Fibroblast of skin of right quadriceps (primary cell): ENCODE measurements around the gene FBXW11.
"Not testable (repeated sequence)": the region's sequence is repeated elsewhere in the genome, so short reads cannot be mapped to it uniquely, and the experiment has no call there.

Source experiments
- DNase-seq: peaks from one replicate; pipeline ENCODE4 v3.0.0-alpha.2; 2013

Gene FBXW11

DNA sequence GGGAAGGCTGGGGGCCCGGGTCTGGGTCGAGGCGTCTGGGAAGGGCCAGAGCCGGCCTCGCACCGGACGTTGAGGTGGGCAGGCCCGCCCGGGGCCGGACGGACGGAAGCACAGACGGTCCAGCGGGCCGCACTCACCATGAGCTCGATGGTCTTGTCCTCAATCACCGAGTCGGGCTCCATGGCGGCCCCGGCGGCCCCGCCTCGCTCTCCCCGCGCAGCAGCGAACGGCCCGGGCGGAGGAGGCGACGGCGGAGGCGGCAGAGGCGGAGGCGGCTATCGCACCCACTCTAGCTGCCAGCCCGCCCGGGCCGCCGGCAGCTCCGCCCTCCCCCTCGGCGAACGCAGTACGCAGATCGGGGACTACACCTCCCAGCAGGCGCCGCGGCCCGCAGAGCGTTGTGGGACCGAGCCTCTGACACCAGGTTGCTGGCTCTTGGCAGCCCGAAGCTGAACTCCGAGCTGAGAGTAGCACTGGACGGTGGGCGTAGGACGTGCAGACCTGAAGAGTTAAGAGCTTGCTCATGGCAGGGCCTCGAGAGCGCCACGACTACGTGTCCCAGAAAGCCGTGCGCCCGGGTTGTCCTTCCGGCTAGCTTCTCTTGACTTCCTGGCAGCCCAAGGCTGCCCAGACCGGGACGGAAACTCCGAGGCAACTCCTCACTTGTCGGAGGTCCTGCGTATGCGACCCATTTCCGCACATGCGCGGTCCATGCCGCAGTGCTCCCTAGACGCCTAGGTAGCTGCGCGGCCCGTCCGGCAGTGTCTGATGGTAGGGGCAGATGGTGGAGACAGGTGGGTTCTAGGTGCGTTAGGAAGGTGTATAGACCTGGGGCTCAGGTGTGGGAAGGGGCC is at the start of gene FBXW11:
Gene FBXW11, minus strand, starts transcription at position 318 of the 854 bp plus-strand sequence. Its CDS starts 136 bp downstream, at position 182.
- DNase-seq = peak; percentile 96

DNA sequence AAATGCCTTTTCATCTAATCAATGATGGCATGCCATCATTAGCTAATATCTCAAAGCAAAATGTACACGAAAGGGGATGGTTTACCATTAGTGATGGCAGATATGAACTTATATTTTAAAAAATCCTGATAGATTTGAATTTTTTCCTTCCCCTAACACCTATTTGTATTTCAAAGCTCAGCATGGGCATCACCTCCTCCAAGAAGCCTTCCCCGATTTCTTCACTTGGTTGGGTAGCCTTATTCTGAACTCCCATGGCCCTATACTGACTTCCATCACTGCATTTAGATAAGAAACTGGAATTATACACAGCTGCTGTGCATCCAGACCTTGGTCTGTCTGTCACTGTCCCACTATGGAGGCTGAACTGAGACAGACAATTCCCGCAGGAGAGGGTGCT is 49.6 kb upstream of the FBXW11 start:
- DNase-seq = no peak

DNA sequence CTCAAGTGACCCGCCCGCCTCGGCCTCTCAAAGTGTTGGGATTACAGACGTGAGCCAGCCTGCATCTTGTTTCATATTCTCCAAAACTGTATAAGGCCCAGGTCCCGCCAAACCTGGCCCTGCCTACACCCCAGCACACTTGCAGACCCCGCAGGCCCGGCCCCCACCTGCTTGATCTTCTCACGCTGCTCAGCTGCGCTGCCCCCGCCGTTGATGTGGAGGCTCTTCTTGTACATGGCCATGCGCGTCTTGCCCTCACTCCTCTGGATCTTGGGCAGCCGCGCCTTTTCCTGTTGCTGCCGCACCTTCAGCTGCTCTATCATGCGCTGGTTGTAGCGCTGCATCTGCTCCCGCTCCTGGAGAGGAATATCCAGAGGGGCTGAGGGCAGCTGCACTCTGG is 49.0 kb upstream of the FBXW11 start:
- DNase-seq = no peak

DNA sequence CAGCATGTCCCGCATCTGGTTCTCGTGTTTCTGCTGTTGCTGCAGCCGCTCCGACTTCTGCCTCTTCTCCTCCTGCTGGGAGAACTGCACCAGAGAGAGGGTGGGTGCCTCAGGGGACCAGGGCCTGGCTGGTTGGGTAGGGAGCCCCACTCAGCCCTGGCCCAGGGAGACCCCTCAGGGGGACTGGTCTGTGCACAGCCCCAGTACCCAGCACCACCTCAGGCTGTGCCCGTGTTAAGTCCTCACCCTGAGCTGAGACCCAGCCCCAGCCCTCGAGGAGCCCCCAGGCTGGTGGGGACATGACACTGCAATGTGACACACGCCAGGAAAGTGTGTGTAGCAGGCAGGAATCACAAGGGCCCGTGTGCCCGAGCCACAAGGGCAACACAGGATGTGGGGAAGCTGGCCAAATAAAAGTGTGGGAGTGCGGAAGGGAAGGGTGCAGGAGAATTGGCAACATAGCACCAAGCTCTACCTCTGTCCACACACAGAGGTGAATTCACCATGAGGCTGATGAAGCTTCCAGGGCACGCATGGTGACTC is 48.2 kb upstream of the FBXW11 start:
- no peak for DNase-seq

DNA sequence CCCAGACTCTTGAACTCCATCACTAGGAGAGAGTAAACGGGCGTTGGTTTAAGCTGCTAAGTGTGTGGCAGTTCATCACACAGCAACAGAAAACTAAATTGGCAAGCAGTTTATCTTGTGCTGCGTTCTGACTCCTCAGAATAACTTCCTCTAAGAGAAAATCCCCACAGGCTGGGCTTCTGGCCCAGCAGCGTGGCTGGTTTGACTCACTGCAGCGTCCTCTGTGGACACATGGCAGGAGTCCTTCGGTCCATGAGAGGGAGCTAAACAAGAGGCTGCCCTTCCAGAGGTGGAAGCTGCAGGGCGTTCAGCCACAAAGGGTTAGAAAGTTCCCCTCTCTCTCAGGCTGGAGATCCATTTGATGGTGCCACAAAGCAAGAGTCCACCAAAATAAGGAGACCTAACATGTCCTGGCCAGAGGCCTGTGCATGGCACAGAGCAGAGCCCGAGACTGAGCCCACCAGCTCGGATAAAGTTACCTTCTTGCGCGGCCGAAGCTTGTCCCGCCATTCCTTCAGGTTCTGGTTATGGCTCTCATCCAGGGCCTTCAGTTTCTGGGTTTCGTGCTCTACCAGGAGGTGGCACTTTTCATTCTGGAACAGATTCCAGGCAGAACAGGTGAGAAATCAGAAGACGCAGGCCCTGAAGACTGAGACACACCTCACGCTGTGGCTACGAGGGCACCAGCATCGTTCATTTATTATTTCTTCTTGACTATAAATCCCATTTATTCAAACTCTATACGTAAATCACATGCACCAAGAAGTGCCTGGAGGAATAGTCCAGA is 46.2 kb upstream of the FBXW11 start:
- DNase-seq = peak; percentile 16

DNA sequence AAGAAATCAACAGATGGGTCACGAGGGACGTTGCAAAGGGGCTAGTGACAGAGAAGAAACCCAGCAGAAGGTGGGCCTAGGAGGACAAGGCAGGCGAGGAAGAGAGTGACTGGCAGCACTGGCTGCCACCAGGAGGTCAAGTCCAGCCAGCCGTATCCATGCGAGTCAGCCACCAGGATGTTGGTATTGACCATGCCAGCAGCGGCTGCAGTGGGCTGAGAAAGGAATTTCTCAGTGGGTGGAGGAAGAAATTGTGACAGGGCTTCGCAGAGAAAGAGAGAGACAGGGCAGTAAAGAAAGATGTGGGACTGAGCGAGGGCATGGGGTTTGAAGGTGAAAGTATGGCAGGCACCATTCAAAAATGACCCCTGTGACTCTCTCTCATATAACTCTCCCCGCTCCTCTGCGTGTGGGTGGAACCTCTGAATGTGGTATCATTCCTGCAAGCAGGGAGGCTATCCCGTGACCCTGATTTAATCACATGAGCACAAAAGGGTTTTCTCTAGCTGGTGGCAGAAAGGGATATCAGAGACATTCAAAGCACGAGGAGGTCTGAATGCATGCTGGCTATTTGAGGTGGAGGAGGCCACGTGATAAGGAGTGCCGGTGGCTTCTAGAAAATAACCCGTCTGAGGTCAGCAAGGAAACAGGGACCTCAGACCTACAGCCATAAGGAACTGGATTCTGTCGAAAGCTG is 45.4 kb upstream of the FBXW11 start:
- no peak for DNase-seq

DNA sequence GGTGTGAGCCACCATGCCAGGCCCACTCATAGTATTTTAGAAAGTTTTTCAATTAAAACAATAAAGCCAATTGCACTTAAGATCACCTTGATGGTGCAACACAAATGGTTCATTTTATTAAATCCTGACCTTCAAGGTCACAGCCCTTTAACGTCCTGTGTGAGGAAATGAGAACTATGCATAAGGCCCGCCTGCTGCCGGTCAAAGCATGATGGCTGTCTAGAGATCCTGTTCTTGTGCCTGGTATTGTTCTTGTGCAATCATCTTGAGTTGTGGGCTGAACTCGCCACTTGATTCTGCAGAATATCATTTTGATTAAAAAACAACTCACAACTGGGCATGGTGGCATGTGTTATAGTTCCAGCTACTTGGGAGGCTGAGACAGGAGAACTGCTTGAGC is 43.6 kb upstream of the FBXW11 start:
- DNase-seq = no peak

DNA sequence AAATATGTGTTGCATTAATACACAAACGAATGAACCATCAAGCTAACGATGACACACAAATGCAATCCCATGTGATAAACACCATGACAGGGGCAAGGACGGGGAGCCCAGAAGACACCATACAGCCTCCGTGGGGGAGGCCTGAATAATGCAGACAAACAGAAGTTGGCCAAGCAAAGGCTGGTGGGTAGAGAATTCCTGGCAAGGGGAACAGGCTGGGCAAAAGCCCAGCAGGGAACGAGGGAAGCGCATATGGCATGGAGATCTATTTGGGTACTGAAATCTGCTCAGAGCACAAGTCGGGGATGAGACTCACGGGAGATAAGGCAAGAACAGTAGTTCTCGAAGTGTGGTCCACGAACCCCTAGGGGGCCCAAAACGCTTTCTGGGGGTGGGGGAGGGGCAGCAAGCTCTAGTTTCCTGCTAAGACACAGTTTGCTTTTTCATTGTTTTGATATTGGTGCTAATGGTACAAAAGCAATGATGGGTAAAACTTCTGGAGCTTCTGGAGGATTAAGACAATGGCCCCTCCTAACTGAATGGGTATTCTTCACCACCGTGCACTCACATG is 42.9 kb upstream of the FBXW11 start:
- no peak for DNase-seq

DNA sequence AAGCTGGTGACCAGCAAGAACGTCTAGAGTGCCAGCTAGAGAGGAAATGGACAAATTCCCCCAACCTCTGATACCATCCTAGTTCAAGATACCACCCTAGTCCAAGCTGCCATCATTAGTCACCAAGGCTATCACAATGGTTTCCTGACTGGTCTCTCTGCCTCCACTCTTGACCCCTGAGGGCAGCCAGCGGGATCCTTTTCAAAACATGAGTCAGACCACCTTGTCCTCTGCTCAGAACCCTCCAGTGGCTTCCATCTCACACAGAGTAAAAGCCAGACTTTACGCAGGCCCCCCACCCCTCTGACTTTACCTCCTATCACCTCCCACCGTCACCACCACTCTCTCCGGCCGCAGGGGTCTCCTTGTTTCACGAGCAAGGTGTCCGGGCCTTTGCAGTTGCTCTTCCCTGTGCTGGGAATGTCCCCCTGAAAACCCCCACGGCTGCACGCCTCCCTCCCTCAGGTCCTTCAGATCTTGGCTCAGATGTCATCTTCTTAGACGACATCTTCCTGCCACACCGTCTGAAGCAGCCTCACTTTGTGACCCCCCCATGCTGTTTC is 42.2 kb upstream of the FBXW11 start:
- no peak for DNase-seq

DNA sequence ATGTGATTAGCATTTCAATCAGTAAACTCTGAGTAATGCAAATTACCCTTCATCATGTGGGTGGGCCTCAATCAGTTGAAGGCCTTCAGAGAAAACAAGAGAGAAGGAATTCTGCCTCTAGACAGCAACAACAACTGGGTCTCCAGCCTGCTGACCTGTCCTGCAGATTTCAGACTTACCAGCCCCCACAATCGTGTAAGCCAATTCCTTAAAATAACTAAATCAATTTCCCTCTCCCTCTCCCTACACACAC is 41.7 kb upstream of the FBXW11 start:
- no peak for DNase-seq

DNA sequence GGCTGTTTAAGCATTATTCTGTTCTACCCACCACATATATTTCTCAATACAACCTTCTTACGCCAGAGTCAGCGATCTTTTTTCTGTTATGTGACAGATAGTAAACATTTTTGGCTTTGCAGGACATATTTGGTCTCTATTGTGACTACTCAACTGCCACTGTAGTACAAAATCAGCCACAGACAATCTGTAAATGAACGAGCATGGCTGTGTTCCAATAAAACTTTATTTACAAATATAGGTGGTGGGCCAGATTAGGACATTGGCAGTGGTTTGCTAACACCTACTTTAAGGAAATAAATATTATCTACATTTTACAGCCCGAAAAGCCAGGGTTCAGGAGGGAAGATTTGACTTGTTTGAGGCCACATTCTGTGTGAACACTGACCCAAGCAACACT is 40.2 kb upstream of the FBXW11 start:
- no peak for DNase-seq

DNA sequence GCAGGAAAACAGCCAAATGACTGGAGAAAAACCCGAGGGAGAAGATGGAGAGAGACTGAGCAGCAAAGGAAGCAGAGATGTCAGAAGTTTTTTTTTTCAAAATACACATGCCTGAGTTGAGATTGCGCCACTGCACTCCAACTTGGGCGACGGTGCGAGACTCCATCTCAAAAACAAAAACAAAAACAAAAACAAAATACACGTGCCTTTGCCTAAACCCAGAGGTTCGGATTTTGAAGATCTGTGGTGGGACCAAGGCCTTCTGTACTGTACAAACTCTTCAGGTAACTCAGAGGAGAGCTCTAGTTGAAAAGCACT is 38.8 kb upstream of the FBXW11 start:
- DNase-seq = no peak

DNA sequence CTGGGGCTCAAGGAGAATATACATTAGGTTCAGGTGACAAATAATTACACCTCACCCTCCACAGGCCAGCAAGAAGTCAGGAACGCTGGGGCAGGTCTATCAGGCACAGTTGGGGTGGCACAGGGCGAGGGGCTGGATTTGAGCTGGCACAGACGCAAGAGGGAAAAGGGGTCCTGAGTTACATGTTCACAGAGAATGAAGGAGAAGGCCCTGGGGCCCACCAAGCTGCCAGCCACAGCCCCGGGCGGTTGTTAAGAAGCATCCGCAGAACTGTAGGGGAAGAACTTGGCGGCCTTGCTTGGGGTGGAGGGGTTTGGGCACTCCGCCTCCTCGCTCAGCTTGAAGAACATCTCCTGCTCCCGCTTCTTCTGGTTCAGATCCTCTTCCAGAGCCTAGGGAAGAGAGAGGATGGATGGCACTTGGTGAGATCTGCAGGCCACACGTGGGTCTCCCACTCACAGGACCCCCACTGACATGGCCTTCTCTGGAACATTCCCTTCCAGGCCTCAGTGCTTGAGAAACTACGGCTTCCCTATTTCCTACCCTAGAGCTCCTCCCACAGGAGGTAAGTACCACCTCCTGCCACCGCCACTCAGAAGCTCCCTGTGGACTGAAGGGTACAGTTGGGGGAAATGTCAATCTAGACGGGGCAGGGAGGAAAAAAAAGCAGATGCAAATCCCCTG is 38.3 kb upstream of the FBXW11 start:
- DNase-seq = no peak

DNA sequence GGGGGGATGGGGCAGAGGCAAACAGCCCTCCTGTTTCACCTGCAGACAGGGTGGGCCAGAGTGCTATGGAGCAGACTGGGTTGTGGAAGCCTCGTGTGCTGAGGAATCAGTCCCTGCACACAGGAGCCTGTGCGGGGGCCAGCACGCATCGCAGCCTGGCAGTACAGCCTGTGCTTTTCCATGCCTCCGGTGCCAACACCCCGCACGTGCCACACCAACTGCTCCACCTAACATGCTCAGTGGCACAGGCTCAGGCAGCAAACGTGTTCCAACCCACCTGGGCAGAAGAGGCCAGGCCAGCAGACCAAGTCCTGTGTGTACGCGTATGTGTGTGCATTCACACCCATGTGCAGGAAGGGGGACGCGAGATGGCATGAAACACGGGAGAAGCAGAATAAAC is 37.4 kb upstream of the FBXW11 start:
- no peak for DNase-seq

DNA sequence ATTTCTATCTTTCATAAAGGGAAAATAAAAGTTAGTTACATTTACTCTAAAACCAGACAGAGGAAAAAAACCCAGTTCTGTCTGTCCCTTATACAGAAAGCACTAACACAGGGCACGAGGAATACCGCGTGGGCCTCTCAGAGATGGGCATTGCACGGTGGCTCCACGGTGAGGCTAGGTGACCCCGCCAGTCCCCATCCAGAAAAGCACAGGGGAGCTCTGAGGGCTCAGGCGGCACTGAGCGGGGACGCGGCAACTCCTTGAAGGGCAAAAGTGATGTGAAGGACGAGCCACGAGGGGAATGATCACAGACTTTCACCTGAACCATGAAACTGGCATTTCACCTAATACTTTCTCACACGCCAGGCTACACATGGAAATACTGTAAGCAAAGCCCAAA is 35.7 kb upstream of the FBXW11 start:
- no peak for DNase-seq

DNA sequence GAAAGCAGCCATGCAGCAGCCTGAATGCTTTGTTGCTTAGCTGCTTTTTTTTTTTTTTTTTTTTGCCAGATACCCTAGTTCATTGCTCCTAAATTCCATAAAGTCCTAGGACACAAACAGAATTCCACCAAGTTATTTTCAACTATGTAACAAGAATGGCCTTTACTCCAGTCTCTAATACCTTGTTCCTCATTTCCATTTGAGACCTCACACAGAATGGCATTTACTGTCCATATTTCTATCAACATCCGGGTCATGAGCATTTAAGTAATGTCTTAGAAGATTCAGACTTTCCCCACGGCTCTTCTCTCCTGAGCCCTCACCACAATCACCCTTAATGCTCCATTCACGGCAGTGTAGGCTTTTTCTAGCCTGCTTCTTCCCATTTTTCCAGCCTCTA is 31.7 kb upstream of the FBXW11 start:
- DNase-seq = no peak

DNA sequence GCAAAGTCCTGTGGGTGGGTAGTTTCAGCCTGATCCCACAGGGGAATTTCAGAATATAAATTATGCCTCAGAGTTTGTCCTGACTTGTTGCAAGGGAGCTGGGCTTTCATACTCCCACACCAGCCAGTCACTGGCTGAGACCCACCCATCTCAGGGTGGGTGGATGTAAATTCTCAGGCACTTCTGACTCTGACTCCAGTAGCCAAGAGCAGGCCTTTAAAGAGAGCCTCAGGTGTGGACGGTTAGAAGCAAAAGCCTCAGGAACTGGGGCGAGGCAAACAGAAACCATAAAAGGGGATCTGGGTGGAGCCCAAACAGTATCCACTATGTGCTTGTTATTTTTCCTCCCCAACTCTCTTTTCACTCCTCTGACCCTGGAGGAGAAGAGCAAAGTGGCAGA is 28.6 kb upstream of the FBXW11 start:
- no peak for DNase-seq

DNA sequence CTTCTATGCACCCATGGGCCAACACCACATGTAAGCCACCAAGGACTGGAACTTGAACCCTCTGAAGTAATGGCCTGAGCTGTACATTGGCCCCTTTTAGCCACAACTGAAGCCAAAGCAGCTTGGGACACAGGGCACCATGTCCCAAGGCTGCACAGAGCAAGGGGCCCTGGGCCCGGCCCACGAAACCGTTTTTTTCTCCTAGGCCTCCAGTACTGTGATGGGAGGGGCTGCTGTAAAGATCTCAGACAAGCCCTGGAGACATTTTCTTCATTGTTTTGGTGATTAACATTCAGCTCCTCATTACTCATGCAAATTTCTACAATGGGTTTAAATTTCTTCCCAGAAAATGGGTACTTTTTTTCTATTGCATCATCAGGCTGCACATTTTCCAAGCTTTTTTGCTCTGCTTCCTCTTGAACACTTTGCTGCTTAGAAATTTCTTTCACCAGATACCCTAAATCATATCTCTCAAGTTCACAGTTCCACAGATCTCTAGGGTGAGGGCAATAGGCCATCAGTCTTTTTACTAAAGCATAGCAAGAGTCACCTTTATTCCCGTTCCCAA is 25.5 kb upstream of the FBXW11 start:
- DNase-seq = no peak

DNA sequence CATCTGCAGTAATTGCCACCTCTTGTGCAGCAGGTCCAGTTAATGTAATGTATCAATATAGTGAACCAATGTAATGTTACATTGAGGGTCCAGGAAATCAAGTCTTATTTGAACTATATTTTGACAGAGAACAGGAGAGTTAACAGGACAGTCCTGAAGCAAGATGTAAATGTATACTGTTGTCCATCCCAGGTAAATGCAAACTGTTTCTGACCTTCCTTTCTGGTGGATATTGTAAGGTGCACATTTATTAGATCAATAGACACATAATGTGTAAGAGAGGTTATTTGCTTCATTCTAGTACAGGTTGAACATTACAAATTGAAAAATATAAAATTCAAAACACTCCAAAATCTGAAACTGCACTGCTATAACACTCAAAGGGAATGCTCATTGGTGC is 23.4 kb upstream of the FBXW11 start:
- no peak for DNase-seq

DNA sequence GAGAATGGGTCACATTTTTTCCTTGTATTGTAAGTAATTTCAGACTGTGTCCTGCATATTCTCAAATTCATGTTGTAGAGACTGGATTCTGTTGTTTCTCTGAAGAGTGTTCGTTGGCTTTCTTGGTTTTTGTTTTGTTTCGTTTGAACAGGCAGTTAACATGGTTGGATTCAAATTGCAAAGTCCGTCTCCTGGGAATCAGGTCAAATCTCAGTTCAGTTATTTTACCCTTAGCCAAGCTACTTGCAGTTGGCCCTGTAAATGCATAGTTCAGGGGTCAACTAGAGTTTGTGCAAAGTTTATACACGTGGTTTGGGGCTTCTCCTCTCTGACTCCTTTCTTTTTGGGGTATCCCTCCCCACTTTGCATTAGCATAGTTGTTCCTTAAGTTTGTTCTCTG is 21.7 kb upstream of the FBXW11 start:
- no peak for DNase-seq

DNA sequence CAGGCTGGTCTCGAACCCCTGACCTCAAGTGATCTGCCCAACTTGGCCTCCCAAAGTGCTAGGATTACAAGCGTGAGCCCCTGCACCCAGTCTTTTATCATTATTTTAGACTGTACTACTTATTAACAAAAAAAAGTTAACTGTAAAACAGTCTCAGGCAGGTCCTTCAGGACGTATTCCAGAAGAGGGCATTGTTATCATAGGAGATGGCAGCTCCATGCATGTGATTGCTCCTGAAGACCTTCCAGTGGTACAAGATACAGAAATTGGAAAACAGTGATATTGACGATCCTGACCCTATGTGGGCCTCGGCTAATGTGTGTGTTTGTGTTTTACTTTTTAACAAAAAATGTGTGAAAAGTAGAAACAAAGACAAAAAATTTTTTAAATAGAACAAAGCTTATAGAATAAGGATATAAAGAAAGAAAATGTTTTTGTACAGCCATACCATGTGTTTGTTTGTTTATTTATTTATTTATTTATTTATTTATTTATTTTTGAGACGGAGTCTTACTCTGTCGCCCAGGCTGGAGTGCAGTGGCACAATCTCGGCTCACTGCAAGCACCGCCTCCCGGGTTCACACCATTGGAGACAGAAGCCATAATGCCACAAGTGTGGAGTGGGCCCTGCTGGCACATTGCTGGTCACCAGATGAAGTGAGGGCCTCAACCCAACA is 13.8 kb upstream of the FBXW11 start:
- not testable (repeated sequence) for DNase-seq

DNA sequence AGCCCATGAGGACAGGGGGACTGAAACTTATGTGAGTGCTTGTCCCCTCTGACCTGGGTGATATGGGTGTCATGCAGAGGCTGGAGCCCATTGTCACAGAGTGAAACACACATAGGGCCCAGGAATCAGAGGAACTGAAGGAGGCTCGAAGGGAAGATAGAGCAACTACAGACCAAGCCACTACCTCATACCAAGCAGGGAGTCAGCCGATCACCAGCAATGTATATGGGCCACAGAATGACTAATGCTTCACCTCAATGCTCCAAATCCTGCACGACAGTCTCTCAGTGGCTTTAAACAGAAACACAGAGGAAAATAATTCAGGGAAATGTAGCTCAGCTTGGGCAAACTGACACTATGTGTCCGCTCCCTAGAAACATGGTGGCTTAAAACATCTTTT is 8.9 kb upstream of the FBXW11 start:
- DNase-seq = no peak
